IMR-90 (cell line): ENCODE results near the gene ADAMTS17. TPM values are rescaled to one million over a fixed set of nuclear protein-coding genes. Genes with fewer than 3 reads are reported as not detected.

ENCODE experiments used
- ATAC-seq: fragments of 200-7000 bp; cut with Tn5 transposase; 2 replicates; pipeline ENCODE4 v1.9.1; 2020; ENCODE audit warnings: low read depth, mild to moderate bottlenecking, moderate library complexity
- BruUV-seq: library from RNA; stranded (reverse); fragments of 400-500 nt; replicated peaks from 2 replicates; lab custom pipeline; 2021; lab: Mats Ljungman, UMichigan
- CTCF ChIA-PET: fragments of 300-600 bp; formaldehyde crosslinking; extraction: SDS; loops from one replicate; lab custom pipeline; 2021; ENCODE audit warnings: antibody characterized with exemption; lab: Yijun Ruan, JAX
- POLR2A ChIA-PET: fragments of 300-600 bp; sonication (Branson Sonifier 250); formaldehyde crosslinking; loops from one replicate; lab custom pipeline; 2022; ENCODE audit warnings: antibody characterized with exemption; ENCODE audit not compliant: unreplicated experiment; lab: Charles Lee
- DNase-seq: peaks from one replicate; pipeline ENCODE4 v3.0.0; 2013
- H2AFZ ChIP-seq: replicated peaks from 2 replicates; pipeline ENCODE3; 2013; ENCODE audit warnings: low read length, mild to moderate bottlenecking; ENCODE audit not compliant: poor library complexity
- H2AK5ac ChIP-seq: 2 replicates; pipeline ENCODE4 v1.6.1; 2013; ENCODE audit warnings: low read depth, low read length, inconsistent platforms
- H2AK9ac ChIP-seq: replicated peaks from 2 replicates; pipeline ENCODE3; 2013; ENCODE audit warnings: mild to moderate bottlenecking, low read depth, low read length, moderate library complexity; ENCODE audit not compliant: poor library complexity
- H2BK120ac ChIP-seq: 2 replicates; pipeline ENCODE4 v1.6.1; 2013; ENCODE audit warnings: low read depth, low read length, inconsistent platforms
- H2BK15ac ChIP-seq: 3 replicates; pipeline ENCODE4 v1.6.1; 2013; ENCODE audit warnings: low read depth, low read length, inconsistent platforms
- H2BK20ac ChIP-seq: 2 replicates; pipeline ENCODE4 v1.6.1; 2013; ENCODE audit warnings: low read depth, mild to moderate bottlenecking, inconsistent platforms, low read length, moderate library complexity
- H2BK5ac ChIP-seq: 2 replicates; pipeline ENCODE4 v1.6.1; 2013; ENCODE audit warnings: mild to moderate bottlenecking, low read depth, low read length, inconsistent platforms; ENCODE audit not compliant: poor library complexity, severe bottlenecking
- H3K14ac ChIP-seq: replicated peaks from 2 replicates; pipeline ENCODE4 v1.6.1; 2013; ENCODE audit warnings: low read depth, low read length, inconsistent platforms
- H3K18ac ChIP-seq: 2 replicates; pipeline ENCODE4 v1.6.1; 2013; ENCODE audit warnings: low read depth, low read length, control low read depth
- H3K23ac ChIP-seq: 2 replicates; pipeline ENCODE4 v1.6.1; 2013; ENCODE audit warnings: low read depth, low read length, inconsistent platforms
- H3K27ac ChIP-seq: 2 replicates; pipeline ENCODE4 v1.5.1; 2013; ENCODE audit warnings: mild to moderate bottlenecking, control low read depth, low read length; ENCODE audit not compliant: insufficient read depth
- H3K27me3 ChIP-seq: 2 replicates; pipeline ENCODE4 v1.6.1; 2013; ENCODE audit warnings: low read length; ENCODE audit not compliant: control insufficient read depth, insufficient read depth
- H3K36me3 ChIP-seq: 2 replicates; pipeline ENCODE4 v1.6.1; 2013; ENCODE audit warnings: low read length, mixed read lengths; ENCODE audit not compliant: control insufficient read depth, insufficient read depth
- H3K4ac ChIP-seq: 2 replicates; pipeline ENCODE4 v1.6.1; 2013; ENCODE audit warnings: low read depth, low read length, inconsistent platforms
- H3K4me1 ChIP-seq: 2 replicates; pipeline ENCODE4 v1.6.1; 2013; ENCODE audit warnings: low read length, mixed read lengths; ENCODE audit not compliant: control insufficient read depth, insufficient read depth
- H3K4me2 ChIP-seq: 2 replicates; pipeline ENCODE4 v1.6.1; 2013; ENCODE audit warnings: low read depth, mild to moderate bottlenecking, control low read depth, low read length, moderate library complexity
- H3K4me3 ChIP-seq: 2 replicates; pipeline ENCODE4 v1.5.1; 2013; ENCODE audit warnings: low read depth, mild to moderate bottlenecking, control low read depth, low read length, moderate library complexity; ENCODE audit not compliant: insufficient read depth
- H3K56ac ChIP-seq: 2 replicates; pipeline ENCODE4 v1.6.1; 2013; ENCODE audit warnings: low read length, inconsistent platforms; ENCODE audit not compliant: insufficient read depth; ENCODE audit errors: extremely low read depth
- H3K79me1 ChIP-seq, 2 experiments: 2 replicates each; pipeline ENCODE4 v1.6.1; 2013; ENCODE audit warnings: low read length in 2 of 2, inconsistent platforms in 1 of 2, low read depth in 1 of 2
- H3K9ac ChIP-seq: 2 replicates; pipeline ENCODE4 v1.6.1; 2013; ENCODE audit warnings: low read depth, low read length, control low read depth
- H3K9me1 ChIP-seq: 2 replicates; pipeline ENCODE4 v1.6.1; 2013; ENCODE audit warnings: low read length, inconsistent platforms; ENCODE audit not compliant: insufficient read depth
- H3K9me3 ChIP-seq: 2 replicates; pipeline ENCODE4 v1.6.1; 2013; ENCODE audit warnings: low read length; ENCODE audit not compliant: control insufficient read depth, insufficient read depth
- H4K20me1 ChIP-seq: 2 replicates; pipeline ENCODE4 v1.6.1; 2013; ENCODE audit warnings: low read length, inconsistent platforms; ENCODE audit not compliant: insufficient read depth
- H4K5ac ChIP-seq: 2 replicates; pipeline ENCODE4 v1.6.1; 2013; ENCODE audit warnings: mild to moderate bottlenecking, low read depth, low read length, control low read depth
- H4K8ac ChIP-seq, 2 experiments: 2 replicates each; pipeline ENCODE4 v1.6.1; 2013; ENCODE audit warnings: low read depth in 2 of 2, low read length in 2 of 2, control low read depth in 1 of 2, inconsistent platforms in 1 of 2
- H4K91ac ChIP-seq: 2 replicates; pipeline ENCODE4 v1.6.1; 2013; ENCODE audit warnings: low read depth, low read length, inconsistent platforms; ENCODE audit not compliant: insufficient read depth
- BHLHE40 ChIP-seq: fragments of 150-350 bp; IDR thresholded peaks from 2 replicates; pipeline ENCODE4 v1.6.1; 2016; ENCODE audit warnings: mild to moderate bottlenecking, low read depth, low read length
- FOS ChIP-seq: fragments of 150-350 bp; IDR thresholded peaks from 2 replicates; pipeline ENCODE4 v1.6.1; 2016; ENCODE audit warnings: low read depth, low read length
- MXI1 ChIP-seq: IDR thresholded peaks from 2 replicates; pipeline ENCODE4 v1.6.1; 2012; ENCODE audit warnings: low read depth, mild to moderate bottlenecking, low read length, moderate library complexity, borderline replicate concordance
- POLR2A ChIP-seq: IDR thresholded peaks from 2 replicates; pipeline ENCODE4 v1.6.1; 2012; ENCODE audit warnings: mild to moderate bottlenecking, low read depth, low read length
- WGBS, 2 experiments: methylation state at CpG; one replicate each; pipeline versions ENCODE4 v1.1.5 to v1.1.7; 2013; ENCODE audit warnings: missing lambda C conversion rate in 2 of 2; ENCODE audit not compliant: insufficient read length in 1 of 2; ENCODE audit errors: extremely low coverage in 2 of 2; 5-methylcytosine and 5-hydroxymethylcytosine counted together
- dilution Hi-C: fragments of 300-500 bp; cut with HindIII; formaldehyde crosslinking; loops from one replicate; pipeline ENCODE4 v1.14.3; 2018; ENCODE audit warnings: low sequenced_read_pairs; ENCODE audit not compliant: unreplicated experiment
- in situ Hi-C: fragments of 300-500 bp; cut with MboI; formaldehyde crosslinking; loops from 3 replicates; pipeline ENCODE4 v1.14.3; 2019; ENCODE audit warnings: low sequenced_read_pairs, inconsistent platforms, mixed read lengths
- intact Hi-C: fragments of 100-400 bp; cut with micrococcal nuclease; formaldehyde crosslinking; loops from 2 replicates; pipeline ENCODE4 v1.10.0; 2022
- polyA plus RNA-seq, 3 experiments: library from polyadenylated mRNA; depleted of rRNA; stranded (reverse); fragments of >200 nt; gene quantifications; 2 replicates each; pipeline ENCODE4 v1.2.3, GENCODE V29; 2012; ENCODE audit warnings: low replicate concordance in 1 of 3
- total RNA-seq: library from RNA; depleted of rRNA; stranded (reverse); fragments of >200 nt; gene quantifications from 2 replicates; pipeline ENCODE4 v1.2.3, GENCODE V29; 2012

ADAMTS17 gene
- total and polyA plus RNA-seq, 2 of the 4 experiments (the other 2 are of a cell fraction), result 0.03 TPM; not detected in 1

DNA sequence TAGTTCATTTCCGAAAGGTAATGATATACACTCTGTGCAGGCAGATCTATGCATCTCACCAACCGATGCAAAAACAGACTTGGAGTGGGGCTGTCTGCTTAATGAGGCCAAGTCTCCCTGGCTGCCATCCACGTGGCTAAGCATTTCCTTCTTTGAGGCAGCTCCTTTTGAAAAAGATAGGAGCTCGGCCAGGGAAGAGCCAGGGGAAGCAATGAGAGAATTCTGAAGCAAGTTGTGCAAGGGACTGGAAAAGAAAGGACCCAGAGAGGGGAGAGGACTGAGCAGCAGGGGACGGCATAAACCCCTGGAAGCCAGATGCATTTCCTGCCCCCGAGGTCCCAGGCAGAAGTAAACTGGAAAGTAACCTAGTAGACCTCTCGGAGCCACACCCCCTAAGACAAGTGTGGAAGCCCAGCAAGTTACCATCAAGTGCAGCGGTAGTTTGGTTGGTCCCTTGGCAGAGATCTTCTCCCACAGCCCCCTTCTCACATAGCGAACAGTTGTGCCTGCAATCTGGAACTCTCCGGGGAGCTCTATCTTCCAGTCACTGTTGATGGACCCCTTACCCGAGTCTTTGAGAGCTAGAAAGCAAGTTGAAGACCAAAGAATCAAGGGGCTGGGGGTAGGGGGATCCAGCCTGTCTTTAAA, 288.2 kb downstream of the ADAMTS17 start:
- DNase-seq, result no peak
- Histone ChIP-seq H2BK15ac (no peak overlapping the region), H2BK5ac (no peak overlapping the region), H3K36me3 (no peaks in the 10 kb centered on the region), H3K79me1 (no peaks in the 10 kb centered on the region), H3K56ac (no peak overlapping the region), H2AFZ (no peak overlapping the region), H3K9me1 (no peaks in the 10 kb centered on the region), H3K14ac (no peak overlapping the region), H4K5ac (no peak overlapping the region), H3K9me3 (peaks cover 10% of the 10 kb centered on the region), H3K27ac (no peak overlapping the region), H3K4me2 (no peak overlapping the region), H4K8ac (no peak overlapping the region), H3K4ac (no peak overlapping the region), H4K91ac (no peak overlapping the region), H3K27me3 (peaks cover 2% of the 10 kb centered on the region; the same call in 1 of the 2 replicates), H3K23ac (no peak overlapping the region), H2BK120ac (no peak overlapping the region), H4K20me1 (no peaks in the 10 kb centered on the region), H3K4me3 (no peak overlapping the region), H3K9ac (no peak overlapping the region), H2AK9ac (no peak overlapping the region), H3K18ac (no peak overlapping the region), H3K4me1 (no peaks in the 10 kb centered on the region), H2BK20ac (no peak overlapping the region), H2AK5ac (no peak overlapping the region)
- TF ChIP-seq BHLHE40 (no peak), FOS (no peak), POLR2A (no peak), MXI1 (no peak)
- no peak for ATAC-seq
- intact Hi-C loops, result no loop called here
- POLR2A ChIA-PET, result no interaction called here
- in situ Hi-C loops, result no loop called here
- CTCF ChIA-PET, result no interaction called here
- WGBS, 2 experiments, result 50% methylated on average over 2 of the region's 11 CpGs; no CpG with 5 or more reads in 1 of the 2 experiments
- no TSS peak for BruUV-seq
- dilution Hi-C loops, result no loop called here
